Lung (tissue), 12 donors: ENCODE measurements around the gene IGSF21. TPM values are rescaled to one million over a fixed set of nuclear protein-coding genes. Genes with fewer than 3 reads are reported as not detected.
"Not testable (repeated sequence)": the region's sequence is repeated elsewhere in the genome, so short reads cannot be mapped to it uniquely, and the experiment has no call there.

Experiments
- ATAC-seq: fragments of 200-7000 bp; cut with Tn5 transposase; one replicate; pipeline ENCODE4 v1.9.1; 2020; ENCODE audit warnings: moderate number of reproducible peaks; ENCODE audit not compliant: insufficient read depth, low FRiP score
- DNase-seq, 3 donors: peaks; one replicate each; pipeline ENCODE4 v3.0.0-alpha.2; 2013 to 2017
- H3K27ac ChIP-seq, 2 donors: one replicate each; pipeline ENCODE4 v1.5.1; 2013; ENCODE audit warnings: mild to moderate bottlenecking in 2 of 2, moderate library complexity in 2 of 2, control low read depth in 1 of 2, inconsistent platforms in 1 of 2, low read depth in 1 of 2, low read length in 1 of 2
- H3K27me3 ChIP-seq, 3 donors: one replicate each; pipeline ENCODE4 v1.5.1; 2013; ENCODE audit warnings: low read length in 2 of 3; ENCODE audit not compliant: control insufficient read depth in 3 of 3, insufficient read depth in 3 of 3
- H3K36me3 ChIP-seq, 4 donors: one replicate each; pipeline ENCODE4 v1.5.1; 2013; ENCODE audit warnings: low read length in 4 of 4, mild to moderate bottlenecking in 1 of 4, moderate library complexity in 1 of 4; ENCODE audit not compliant: control insufficient read depth in 4 of 4, insufficient read depth in 4 of 4
- H3K4me1 ChIP-seq, 5 donors: one replicate each; pipeline ENCODE4 v1.5.1; 2013; ENCODE audit warnings: low read length in 5 of 5, mild to moderate bottlenecking in 2 of 5, moderate library complexity in 1 of 5; ENCODE audit not compliant: control insufficient read depth in 5 of 5, insufficient read depth in 5 of 5
- H3K4me3 ChIP-seq: one replicate; pipeline ENCODE4 v1.5.1; 2013; ENCODE audit warnings: mild to moderate bottlenecking, control low read depth, moderate library complexity
- H3K9ac ChIP-seq, 2 donors: one replicate each; pipeline ENCODE4 v1.5.1; 2013; ENCODE audit warnings: low read length in 2 of 2, control low read depth in 1 of 2; ENCODE audit not compliant: insufficient read depth in 1 of 2
- H3K9me3 ChIP-seq, 4 donors: one replicate each; pipeline ENCODE4 v1.5.1; 2013; ENCODE audit warnings: low read length in 3 of 4, mild to moderate bottlenecking in 1 of 4, moderate library complexity in 1 of 4; ENCODE audit not compliant: control insufficient read depth in 4 of 4, insufficient read depth in 3 of 4
- CTCF ChIP-seq: IDR thresholded peaks from 2 replicates; pipeline ENCODE4 v1.5.1; 2012; ENCODE audit warnings: mild to moderate bottlenecking; ENCODE audit errors: control extremely low read depth, extremely low read depth
- WGBS, 2 donors: extraction: QIAGEN DNeasy Blood & Tissue Kit; methylation state at CpG; one replicate each; pipeline ENCODE4 v1.1.7; 2013; 5-methylcytosine and 5-hydroxymethylcytosine counted together
- polyA plus RNA-seq, 2 donors: library from polyadenylated mRNA; stranded (reverse); fragments of 200-250 nt; gene quantifications; one replicate each; pipeline ENCODE4 v1.2.1, GENCODE V29; 2013
- total RNA-seq, 2 donors: library from RNA; depleted of rRNA in 1 of 2; stranded (reverse); fragments of >200 nt in 1 of 2; gene quantifications; one replicate each; pipeline ENCODE4 v1.2.1, GENCODE V29; 2014 to 2021
- donor health status: control.
- donor health status: control.
- donor health status: Bipolar disorder and iron deficiency.
- donor health status: healthy.
- donor health status: DM: yes; HTN: yes; CAD: no.

IGSF21 gene
- total and polyA plus RNA-seq, 4 donors = 0.18 to 2.6 (median 0.62) TPM

DNA sequence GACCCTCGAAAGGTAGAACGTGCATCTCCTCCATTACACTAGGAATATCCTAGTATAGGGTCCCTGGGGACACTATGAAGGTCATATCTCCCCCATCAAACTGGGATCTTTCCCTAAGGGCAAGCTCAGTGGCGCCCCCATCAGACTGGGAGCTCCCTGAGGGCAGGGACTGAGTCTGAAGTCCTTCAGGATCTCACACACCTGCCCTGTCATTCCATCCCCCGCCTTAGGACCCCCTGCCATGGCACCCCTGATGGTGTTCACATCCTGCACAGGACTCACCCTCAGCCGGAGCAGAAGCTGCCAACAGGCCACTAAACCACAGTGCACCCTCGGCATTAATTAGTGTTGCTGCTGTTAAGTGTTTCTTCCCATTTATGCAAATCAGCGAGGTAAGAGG lies 50.4 kb downstream of the IGSF21 start:
- no peak overlapping the region for H3K27ac ChIP-seq
- DNase-seq (no peak), ATAC-seq (no peak)
- no peaks in the 10 kb centered on the region for H3K9me3 ChIP-seq
- TF ChIP-seq CTCF = no peak
- H3K36me3 ChIP-seq = no peaks in the 10 kb centered on the region
- no peaks in the 10 kb centered on the region for H3K27me3 ChIP-seq
- no peaks in the 10 kb centered on the region for H3K4me1 ChIP-seq
- WGBS, 2 donors = 79 to 90% methylated on average over 7 of the region's 7 CpGs
- H3K9ac ChIP-seq = no peak overlapping the region
- H3K4me3 ChIP-seq = no peak overlapping the region

DNA sequence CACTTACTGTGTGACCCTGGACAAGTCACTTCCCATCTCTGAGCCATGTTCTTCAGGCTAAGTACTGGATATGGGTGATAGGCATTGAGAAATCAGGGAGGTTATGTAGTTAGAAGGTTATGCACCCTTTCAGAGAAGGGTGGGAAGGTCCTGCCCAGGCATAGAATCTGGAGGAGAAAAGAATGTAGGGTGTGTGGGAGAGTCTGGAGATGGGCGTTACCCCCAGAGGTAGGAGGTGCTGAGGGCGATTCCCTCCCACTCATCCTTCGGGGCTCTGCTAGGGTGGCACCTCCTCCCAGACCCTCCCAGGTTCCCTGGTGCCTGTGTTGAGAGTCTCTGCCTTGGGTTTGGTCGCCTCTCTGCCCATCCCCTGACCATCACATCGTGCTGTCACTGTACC lies 51.1 kb downstream of the IGSF21 start:
- Histone ChIP-seq H3K4me3 (no peak overlapping the region), H3K9me3 (no peaks in the 10 kb centered on the region), H3K27me3 (no peaks in the 10 kb centered on the region), H3K4me1 (no peaks in the 10 kb centered on the region), H3K27ac (no peak overlapping the region), H3K9ac (no peak overlapping the region), H3K36me3 (no peaks in the 10 kb centered on the region)
- TF ChIP-seq CTCF = no peak
- DNase-seq (no peak), ATAC-seq (no peak)
- WGBS, 2 donors = 75 to 86% methylated on average over 5 of the region's 5 CpGs

DNA sequence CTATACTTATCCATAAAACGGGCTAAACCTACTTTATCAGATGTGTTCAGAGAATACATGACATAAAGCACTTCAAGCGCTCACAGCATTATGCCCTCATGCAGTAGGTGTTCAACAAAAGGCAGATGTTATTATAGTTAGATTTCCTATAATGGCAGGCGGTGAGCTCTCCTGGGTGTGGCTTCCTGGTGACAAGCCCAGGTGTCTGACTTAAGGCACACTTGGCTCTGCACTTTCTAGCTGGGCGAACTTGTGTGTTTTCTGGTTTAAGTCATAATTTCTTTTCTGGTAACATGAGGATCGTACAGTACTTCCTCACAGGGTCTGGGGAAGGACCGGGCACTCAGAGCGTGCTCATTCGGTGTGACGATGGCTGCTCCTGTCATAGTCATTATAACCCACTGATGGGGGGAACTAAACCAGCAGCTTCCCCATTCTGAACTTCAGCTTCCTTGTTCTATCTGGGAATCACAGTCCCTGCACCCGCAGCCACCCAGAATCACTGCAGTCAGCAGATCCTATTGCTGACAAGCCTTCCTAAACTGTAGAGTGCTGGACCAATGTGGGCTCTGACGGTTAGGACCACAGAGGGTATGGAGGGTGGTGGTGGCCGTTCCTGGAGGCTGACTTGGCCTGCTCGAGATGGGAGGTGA lies 52.8 kb downstream of the IGSF21 start:
- H3K9me3 ChIP-seq = no peaks in the 10 kb centered on the region
- no peaks in the 10 kb centered on the region for H3K36me3 ChIP-seq
- DNase-seq = peak in 2 of 3 donors; percentile 17 to 23
- H3K9ac ChIP-seq = no peak overlapping the region
- WGBS, 2 donors = 59 to 67% methylated on average over 13 of the region's 13 CpGs
- ATAC-seq = no peak
- no peak overlapping the region for H3K27ac ChIP-seq
- no peak for TF ChIP-seq CTCF
- H3K27me3 ChIP-seq = peaks cover 0 to 3% (median 0%) of the 10 kb centered on the region in 3 donors
- H3K4me3 ChIP-seq = no peak overlapping the region
- H3K4me1 ChIP-seq = no peaks in the 10 kb centered on the region

DNA sequence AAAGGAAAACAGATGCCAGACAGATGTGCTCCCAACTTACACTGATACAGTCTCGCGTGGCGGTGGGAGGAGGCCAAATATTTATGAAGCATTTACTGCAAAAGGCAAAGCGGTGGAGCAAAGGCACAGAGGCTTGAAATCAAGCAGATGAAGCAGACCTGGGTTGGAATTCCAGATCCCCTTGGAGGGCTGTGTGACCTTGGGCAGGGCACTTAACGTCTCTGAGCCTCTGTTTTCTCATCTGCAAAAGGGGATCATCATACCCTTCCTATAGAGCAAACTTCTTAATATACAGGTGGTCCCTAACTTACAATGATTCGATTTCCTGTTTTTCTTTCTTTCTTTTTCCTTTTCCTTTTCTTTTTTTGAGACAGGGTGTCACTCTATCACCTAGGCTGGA lies 54.1 kb downstream of the IGSF21 start:
- 66 to 87% methylated on average over 6 of the region's 6 CpGs for WGBS, 2 donors
- H3K9ac ChIP-seq = no peak overlapping the region
- H3K27me3 ChIP-seq = peaks cover 0 to 3% (median 0%) of the 10 kb centered on the region in 3 donors
- H3K27ac ChIP-seq = no peak overlapping the region
- no peaks in the 10 kb centered on the region for H3K36me3 ChIP-seq
- DNase-seq (no peak), ATAC-seq (no peak)
- H3K4me3 ChIP-seq = no peak overlapping the region
- H3K4me1 ChIP-seq = no peaks in the 10 kb centered on the region
- TF ChIP-seq CTCF = no peak
- no peaks in the 10 kb centered on the region for H3K9me3 ChIP-seq

- H3K4me3 ChIP-seq, H3K4me1 ChIP-seq, ATAC-seq, H3K27ac ChIP-seq, H3K9me3 ChIP-seq, DNase-seq, H3K9ac ChIP-seq, H3K36me3 ChIP-seq, H3K27me3 ChIP-seq: not testable (repeated sequence)
- 9 to 10% methylated on average over 2 of the region's 2 CpGs for WGBS, 2 donors
These were observed 58.0 kb downstream of the IGSF21 start for GRCh38 chr1:18165640-18166039.
